OCI-LY1 (cell line): ENCODE data around the gene SNX1.

Source experiments
- EZH2 ChIP-seq: fragments of 200-600 bp; sonication (generic), shearing (Covaris generic); IDR thresholded peaks from 2 replicates; pipeline ENCODE4 v1.8.0; 2017; ENCODE audit warnings: borderline replicate concordance, mixed run types, mild to moderate bottlenecking, antibody characterized with exemption, low read length, moderate library complexity, mixed read lengths
- TF ChIP-seq, protein P1 (sequence below): fragments of 200-600 bp; sonication (generic), shearing (Covaris generic); IDR thresholded peaks from 2 replicates; pipeline ENCODE4 v1.5.1; 2017; ENCODE audit warnings: mild to moderate bottlenecking, antibody characterized with exemption, low read length, moderate library complexity, mixed read lengths

DNA sequence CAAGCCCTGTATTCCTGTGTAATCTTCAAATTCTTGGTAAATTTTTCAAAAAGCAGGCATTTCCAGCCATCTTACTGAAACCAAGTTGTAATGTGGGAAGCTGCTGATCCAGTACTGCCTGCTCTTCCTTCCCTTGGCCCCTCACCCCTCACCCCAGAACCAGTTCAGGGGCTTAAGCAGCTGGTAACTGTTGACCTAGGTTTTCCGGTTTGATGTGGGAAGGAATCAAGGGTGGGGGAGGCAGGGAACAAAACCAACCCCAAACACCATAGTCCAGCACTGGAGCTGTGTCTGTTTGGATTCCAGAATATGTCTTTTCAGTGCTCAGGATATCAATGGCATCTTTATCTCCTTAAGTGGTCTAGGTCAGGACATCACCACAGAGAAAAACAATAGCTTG, 26.7 kb downstream of the SNX1 start:
- TF ChIP-seq, protein P1, sequence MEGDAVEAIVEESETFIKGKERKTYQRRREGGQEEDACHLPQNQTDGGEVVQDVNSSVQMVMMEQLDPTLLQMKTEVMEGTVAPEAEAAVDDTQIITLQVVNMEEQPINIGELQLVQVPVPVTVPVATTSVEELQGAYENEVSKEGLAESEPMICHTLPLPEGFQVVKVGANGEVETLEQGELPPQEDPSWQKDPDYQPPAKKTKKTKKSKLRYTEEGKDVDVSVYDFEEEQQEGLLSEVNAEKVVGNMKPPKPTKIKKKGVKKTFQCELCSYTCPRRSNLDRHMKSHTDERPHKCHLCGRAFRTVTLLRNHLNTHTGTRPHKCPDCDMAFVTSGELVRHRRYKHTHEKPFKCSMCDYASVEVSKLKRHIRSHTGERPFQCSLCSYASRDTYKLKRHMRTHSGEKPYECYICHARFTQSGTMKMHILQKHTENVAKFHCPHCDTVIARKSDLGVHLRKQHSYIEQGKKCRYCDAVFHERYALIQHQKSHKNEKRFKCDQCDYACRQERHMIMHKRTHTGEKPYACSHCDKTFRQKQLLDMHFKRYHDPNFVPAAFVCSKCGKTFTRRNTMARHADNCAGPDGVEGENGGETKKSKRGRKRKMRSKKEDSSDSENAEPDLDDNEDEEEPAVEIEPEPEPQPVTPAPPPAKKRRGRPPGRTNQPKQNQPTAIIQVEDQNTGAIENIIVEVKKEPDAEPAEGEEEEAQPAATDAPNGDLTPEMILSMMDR = no peak
- TF ChIP-seq EZH2 = no peak
